Ovary (tissue), 10 donors: ENCODE measurements around the gene HNRNPUL1. TPM values are rescaled to one million over a fixed set of nuclear protein-coding genes. Genes with fewer than 3 reads are reported as not detected.

Experiments
- DNase-seq, 5 donors: peaks; one replicate each; pipeline ENCODE4 v3.0.0-alpha.2; 2019 to 2020
- H3K27ac ChIP-seq, 2 donors: fragments of 200-600 bp; one replicate each; pipeline versions ENCODE4 v1.5.1 to v1.8.0; 2019 to 2022
- H3K27me3 ChIP-seq: fragments of 200-600 bp; one replicate; pipeline ENCODE4 v1.8.0; 2022
- H3K36me3 ChIP-seq: fragments of 200-600 bp; sonication (generic); one replicate; pipeline ENCODE4 v1.5.1; 2019
- H3K4me1 ChIP-seq: one replicate; pipeline ENCODE4 v1.8.1; 2013; ENCODE audit warnings: mild to moderate bottlenecking, moderate library complexity; ENCODE audit not compliant: insufficient read depth
- H3K4me3 ChIP-seq: fragments of 200-600 bp; sonication (generic); one replicate; pipeline ENCODE4 v1.5.1; 2017
- H3K9me3 ChIP-seq, 2 donors: fragments of 200-600 bp in 1 of 2; sonication (generic) in 1 of 2; one replicate each; pipeline versions ENCODE4 v1.5.1 to v1.8.1; 2013 to 2019; ENCODE audit warnings: mild to moderate bottlenecking in 1 of 2, moderate library complexity in 1 of 2
- EP300 ChIP-seq: sonication (generic); formaldehyde crosslinking; IDR thresholded peaks from one replicate; pipeline ENCODE4 v1.6.1; 2017; ENCODE audit warnings: antibody characterized with exemption
- POLR2A ChIP-seq: fragments of 450-650 bp; IDR thresholded peaks from one replicate; pipeline ENCODE4 v1.6.1; 2017; ENCODE audit warnings: antibody characterized with exemption, mild to moderate bottlenecking, moderate library complexity
- WGBS, 3 donors: extraction: QIAGEN DNeasy Blood & Tissue Kit in 1 of 3; methylation state at CpG; one replicate each; pipeline versions ENCODE4 v1.1.5 to v1.1.7; 2013 to 2017; 5-methylcytosine and 5-hydroxymethylcytosine counted together
- intact Hi-C, 4 donors: fragments of 100-400 bp; cut with DNase I; formaldehyde crosslinking; loops; one replicate each; pipeline versions ENCODE4 v1.11.0 to v1.15.1; 2022 to 2023
- long read RNA-seq, 3 donors: library from polyadenylated mRNA in 2 of 3; unstranded in 2 of 3; transcript quantifications; one replicate each; pipeline ENCODE4 v2.0.0 and lab custom pipeline, GENCODE V29; 2021 to 2026
- polyA plus RNA-seq, 2 donors: library from polyadenylated mRNA; stranded (reverse); fragments of 200-250 nt in 1 of 2; fragments of 350-450 nt in 1 of 2; fragmentation: Illumina TruSeq in 1 of 2; extraction: RNeasy Lipid Tissue Mini Kit (QIAGEN cat#74804) in 1 of 2; gene quantifications; one replicate each; pipeline ENCODE4 v1.2.3, GENCODE V29; 2013 to 2014
- total RNA-seq, 7 donors: library from RNA; depleted of rRNA in 2 of 7; stranded (reverse); fragments of >200 nt in 2 of 7; fragmentation: NEBNext Ultra II Directional in 3 of 7; extraction: Animal tissue kit (Norgen Biotek cat#: 25700) in 3 of 7; gene quantifications; one replicate each; pipeline versions ENCODE4 v1.1.0 to v1.2.4, GENCODE V29; 2016 to 2023
- TF ChIP-seq, protein P1 (sequence below), 3 donors: fragments of 450-650 bp in 2 of 3; fragments of 200-600 bp in 1 of 3; IDR thresholded peaks; one replicate each; pipeline versions ENCODE4 v1.5.1 to v1.8.0; 2016 to 2022; ENCODE audit warnings: antibody characterized with exemption in 3 of 3, mild to moderate bottlenecking in 1 of 3
- donor health status: DM: no; HTN: no; CAD: no; lungs with moderate emphysema.
- donor health status: DM: no; HTN: no; CAD: no.
- donor health status: Bipolar disorder and iron deficiency.
- donor health status: DM: yes; HTN: yes; CAD: no.
- donor health status: DM: no; HTN: no; CAD: no.
- donor health status: DM: yes; HTN: yes; CAD: no.

The HNRNPUL1 gene
- total RNA-seq (100 to 1,000 TPM; 102 to 259 (median 223) TPM), polyA plus RNA-seq (100 to 1,000 TPM; 144 to 211 TPM)
- long read RNA-seq, donor 1, transcript HNRNPUL1-207 (15 exons, 2,794 nt), result major isoform, 6 of 93 reads
- long read RNA-seq, donor 1, partial matches to known transcripts, result 75 of 93 reads
- long read RNA-seq, donor 1, other reads (novel, unspliced or antisense), result 2 of 93 reads
- long read RNA-seq, donor 2, partial matches to known transcripts, result 52 of 60 reads
- long read RNA-seq, donor 2, other reads (novel, unspliced or antisense), result 0 of 60 reads
- long read RNA-seq, donor 3, transcript HNRNPUL1-207 (15 exons, 2,794 nt), result minor isoform, 12 of 281 reads
- long read RNA-seq, donor 3, transcript HNRNPUL1-204 (15 exons, 3,555 nt), result major isoform, 110 of 281 reads
- long read RNA-seq, donor 3, transcript HNRNPUL1-208 (15 exons, 3,043 nt), result minor isoform, 17 of 281 reads
- long read RNA-seq, donor 3, partial matches to known transcripts, result 111 of 281 reads
- long read RNA-seq, donor 3, other reads (novel, unspliced or antisense), result 31 of 281 reads

DNA sequence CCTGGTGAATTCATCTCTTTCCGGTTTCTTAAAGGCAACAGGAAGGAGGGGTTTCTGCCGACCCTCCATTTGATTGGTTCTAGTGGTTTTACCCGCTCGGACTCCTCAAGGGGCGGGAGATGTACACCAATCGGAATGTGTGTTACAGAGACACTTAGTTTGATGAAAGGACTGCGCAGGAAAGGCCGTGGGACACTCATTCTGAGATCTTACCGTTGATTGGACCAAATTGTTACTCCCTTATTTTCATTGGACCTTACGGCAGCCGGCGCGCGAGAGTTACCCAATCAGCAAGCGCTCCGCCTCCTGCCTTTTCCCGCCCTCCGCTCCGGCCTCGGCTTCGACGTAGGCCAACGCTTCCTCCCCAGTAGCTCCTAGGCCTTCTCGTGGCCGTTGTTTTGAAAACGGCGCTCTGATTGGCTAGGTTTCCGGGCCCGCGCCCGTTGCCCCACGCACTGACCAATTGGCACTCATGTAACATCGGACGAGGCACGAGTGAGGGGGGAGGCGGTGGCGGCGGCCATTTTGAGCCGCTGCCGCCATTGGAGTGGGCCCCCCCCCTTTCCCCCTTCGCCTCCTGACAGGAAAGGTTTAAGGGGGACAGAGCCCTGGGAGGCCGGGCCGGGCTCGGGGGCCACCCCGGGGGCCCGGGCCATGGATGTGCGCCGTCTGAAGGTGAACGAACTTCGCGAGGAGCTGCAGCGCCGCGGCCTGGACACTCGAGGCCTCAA, at the start of gene HNRNPUL1:
Gene HNRNPUL1 (plus strand): TSS at position 523 of the 731 bp plus-strand sequence. CDS start 132 bp downstream, at position 655.
- TF ChIP-seq POLR2A (peak; percentile 48), EP300 (peak; percentile 3)
- TF ChIP-seq, protein P1, sequence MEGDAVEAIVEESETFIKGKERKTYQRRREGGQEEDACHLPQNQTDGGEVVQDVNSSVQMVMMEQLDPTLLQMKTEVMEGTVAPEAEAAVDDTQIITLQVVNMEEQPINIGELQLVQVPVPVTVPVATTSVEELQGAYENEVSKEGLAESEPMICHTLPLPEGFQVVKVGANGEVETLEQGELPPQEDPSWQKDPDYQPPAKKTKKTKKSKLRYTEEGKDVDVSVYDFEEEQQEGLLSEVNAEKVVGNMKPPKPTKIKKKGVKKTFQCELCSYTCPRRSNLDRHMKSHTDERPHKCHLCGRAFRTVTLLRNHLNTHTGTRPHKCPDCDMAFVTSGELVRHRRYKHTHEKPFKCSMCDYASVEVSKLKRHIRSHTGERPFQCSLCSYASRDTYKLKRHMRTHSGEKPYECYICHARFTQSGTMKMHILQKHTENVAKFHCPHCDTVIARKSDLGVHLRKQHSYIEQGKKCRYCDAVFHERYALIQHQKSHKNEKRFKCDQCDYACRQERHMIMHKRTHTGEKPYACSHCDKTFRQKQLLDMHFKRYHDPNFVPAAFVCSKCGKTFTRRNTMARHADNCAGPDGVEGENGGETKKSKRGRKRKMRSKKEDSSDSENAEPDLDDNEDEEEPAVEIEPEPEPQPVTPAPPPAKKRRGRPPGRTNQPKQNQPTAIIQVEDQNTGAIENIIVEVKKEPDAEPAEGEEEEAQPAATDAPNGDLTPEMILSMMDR (IDR thresholded peaks at IDR 0.05), result peak in 1 of 3 donors; percentile 56
- no peaks in the 10 kb centered on the region for H3K27me3 ChIP-seq
- H3K36me3 ChIP-seq, result no peaks in the 10 kb centered on the region
- DNase-seq, result peak; percentile 99 to 100 (median 99)
- H3K27ac ChIP-seq, result peak within 1 kb of the TSS; percentile 95 to 96
- H3K9me3 ChIP-seq, result no peaks in the 10 kb centered on the region
- H3K4me1 ChIP-seq, result peaks cover 3% of the 10 kb centered on the region
- H3K4me3 ChIP-seq, result peak within 1 kb of the TSS; percentile 100
- WGBS, 3 donors, result 0 to 1% (median 0%) methylated on average over 55 of the region's 55 CpGs
- intact Hi-C loops, result loop anchor here in 2 of 4 donors (5.0 to 10.0 kb wide), 3 partner anchors 43 to 59 kb away; no protein-coding TSS in a partner anchor

DNA sequence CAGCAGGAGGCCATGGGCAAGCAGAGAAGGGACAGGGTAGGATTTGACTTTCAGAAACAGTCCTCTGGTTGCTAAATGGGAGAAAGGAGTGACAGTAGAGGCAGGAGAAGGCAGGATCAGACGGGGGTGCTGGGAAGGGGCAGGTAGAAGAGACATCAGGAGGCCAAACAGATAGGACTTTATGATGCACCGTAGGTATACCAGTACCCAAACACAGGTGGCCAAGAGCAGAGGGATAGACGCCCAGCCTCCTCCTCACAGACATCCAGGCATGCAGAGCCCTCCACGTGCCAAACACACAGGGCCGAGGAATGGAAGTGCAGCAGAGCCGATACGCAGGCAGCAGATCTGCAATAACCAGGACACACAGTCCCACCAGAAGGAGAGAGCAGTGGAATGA, 46.4 kb upstream of the HNRNPUL1 start:
- H3K27ac ChIP-seq, result peak overlapping the region; percentile 90 to 96
- WGBS, 3 donors, result 46 to 64% (median 53%) methylated on average over 7 of the region's 7 CpGs
- intact Hi-C loops, result loop anchor here in 1 of 4 donors (5.0 kb wide), 1 partner anchor 35 kb away; no protein-coding TSS in a partner anchor
- no peaks in the 10 kb centered on the region for H3K36me3 ChIP-seq
- TF ChIP-seq, protein P1 (IDR thresholded peaks at IDR 0.05), result no peak
- TF ChIP-seq EP300 (no peak), POLR2A (no peak)
- no peaks in the 10 kb centered on the region for H3K27me3 ChIP-seq
- H3K4me3 ChIP-seq, result no peak overlapping the region
- no peak for DNase-seq
- H3K9me3 ChIP-seq, result no peaks in the 10 kb centered on the region
- H3K4me1 ChIP-seq, result peaks cover 4% of the 10 kb centered on the region

DNA sequence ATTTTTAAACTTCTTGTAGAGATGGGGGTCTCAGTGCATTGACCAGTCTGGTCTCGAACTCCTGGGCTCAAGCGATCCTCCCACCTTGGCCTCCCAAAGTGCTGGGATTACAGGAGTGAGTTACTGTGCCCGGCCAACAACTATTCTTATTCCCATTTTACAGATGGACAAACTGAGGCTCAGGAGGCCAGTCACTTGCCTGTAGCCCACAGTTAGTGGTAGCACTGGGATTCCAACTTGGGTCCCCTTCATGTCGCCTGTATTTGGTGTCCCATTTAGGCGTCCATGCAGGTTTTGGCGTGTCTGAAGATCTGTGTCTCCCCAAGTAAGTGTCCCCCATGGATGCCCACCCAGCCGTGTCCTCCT, 45.9 kb upstream of the HNRNPUL1 start:
- Histone ChIP-seq H3K9me3 (no peaks in the 10 kb centered on the region), H3K4me1 (peaks cover 4% of the 10 kb centered on the region), H3K27me3 (no peaks in the 10 kb centered on the region), H3K4me3 (peak overlapping the region; percentile 97), H3K27ac (peak overlapping the region; percentile 90 to 96), H3K36me3 (no peaks in the 10 kb centered on the region)
- intact Hi-C loops, result loop anchor here in 1 of 4 donors (5.0 kb wide), 1 partner anchor 34 kb away; no protein-coding TSS in a partner anchor
- WGBS, 3 donors, result 55 to 62% (median 56%) methylated on average over 6 to 7 of the region's 7 CpGs
- TF ChIP-seq, protein P1 (IDR thresholded peaks at IDR 0.05), result no peak
- TF ChIP-seq EP300 (no peak), POLR2A (no peak)
- DNase-seq, result no peak
